ENCODE results near the gene URI1.

The URI1 gene

DNA sequence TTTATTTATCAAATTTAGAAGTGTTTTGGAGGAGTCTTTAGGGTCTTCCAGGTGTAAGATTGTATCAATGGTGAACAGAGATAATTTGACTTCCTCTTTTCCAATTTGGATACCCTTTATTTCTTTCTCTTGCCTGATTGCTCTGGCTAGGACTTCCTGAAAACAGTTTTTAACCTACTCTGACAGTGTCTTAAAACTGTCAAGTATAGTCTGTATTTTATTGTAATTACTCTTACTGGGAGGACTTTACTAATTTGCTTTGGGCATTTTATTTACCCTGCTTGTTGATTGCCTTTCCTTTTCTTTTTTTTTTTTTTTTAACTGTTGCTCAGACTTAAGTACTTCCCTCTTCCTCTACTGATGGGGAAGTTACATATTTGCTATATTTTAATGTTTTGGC, 81.3 kb downstream of the URI1 start:
- TF ChIP-seq, protein P1, sequence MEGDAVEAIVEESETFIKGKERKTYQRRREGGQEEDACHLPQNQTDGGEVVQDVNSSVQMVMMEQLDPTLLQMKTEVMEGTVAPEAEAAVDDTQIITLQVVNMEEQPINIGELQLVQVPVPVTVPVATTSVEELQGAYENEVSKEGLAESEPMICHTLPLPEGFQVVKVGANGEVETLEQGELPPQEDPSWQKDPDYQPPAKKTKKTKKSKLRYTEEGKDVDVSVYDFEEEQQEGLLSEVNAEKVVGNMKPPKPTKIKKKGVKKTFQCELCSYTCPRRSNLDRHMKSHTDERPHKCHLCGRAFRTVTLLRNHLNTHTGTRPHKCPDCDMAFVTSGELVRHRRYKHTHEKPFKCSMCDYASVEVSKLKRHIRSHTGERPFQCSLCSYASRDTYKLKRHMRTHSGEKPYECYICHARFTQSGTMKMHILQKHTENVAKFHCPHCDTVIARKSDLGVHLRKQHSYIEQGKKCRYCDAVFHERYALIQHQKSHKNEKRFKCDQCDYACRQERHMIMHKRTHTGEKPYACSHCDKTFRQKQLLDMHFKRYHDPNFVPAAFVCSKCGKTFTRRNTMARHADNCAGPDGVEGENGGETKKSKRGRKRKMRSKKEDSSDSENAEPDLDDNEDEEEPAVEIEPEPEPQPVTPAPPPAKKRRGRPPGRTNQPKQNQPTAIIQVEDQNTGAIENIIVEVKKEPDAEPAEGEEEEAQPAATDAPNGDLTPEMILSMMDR (IDR thresholded peaks at IDR 0.05; ENCODE audit: low read depth, low read length) = no peak
- no peak overlapping the region for H3K4me3 ChIP-seq (ENCODE audit: low read depth, low read length)

- TF ChIP-seq, protein P1 (IDR thresholded peaks at IDR 0.05; ENCODE audit: low read depth, low read length) = no peak
- H3K4me3 ChIP-seq (ENCODE audit: low read depth, low read length) = no peak overlapping the region
These were observed 82.1 kb downstream of the URI1 start for GRCh38 chr19:30024091-30024490.

DNA sequence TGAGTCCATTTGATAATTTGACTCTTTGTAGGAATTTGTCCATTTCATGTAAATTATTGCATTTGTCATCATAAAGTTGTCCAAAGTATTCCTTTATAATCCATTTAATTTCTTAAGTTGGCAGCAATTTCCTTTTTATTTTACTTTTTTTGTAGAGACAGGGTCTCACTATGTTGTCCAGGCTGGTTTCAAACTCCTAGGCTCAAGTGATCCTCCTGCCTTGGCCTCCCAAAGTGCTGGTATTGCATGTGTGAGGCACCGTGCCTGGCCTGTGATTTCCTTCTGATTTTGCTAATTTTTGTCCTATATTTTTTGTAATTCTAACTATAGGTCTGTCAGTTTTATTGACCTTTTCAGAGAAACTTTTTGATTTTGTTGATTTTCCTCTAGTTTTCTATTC, 84.9 kb downstream of the URI1 start:
- TF ChIP-seq, protein P1 (IDR thresholded peaks at IDR 0.05; ENCODE audit: low read depth, low read length) = no peak
- H3K4me3 ChIP-seq (ENCODE audit: low read depth, low read length) = no peak overlapping the region

GRCh38 chr19:30028118-30028991, 86.3 kb downstream of the URI1 start:
- TF ChIP-seq, protein P1 (IDR thresholded peaks at IDR 0.05; ENCODE audit: low read depth, low read length) = no peak
- no peak overlapping the region for H3K4me3 ChIP-seq (ENCODE audit: low read depth, low read length)

DNA sequence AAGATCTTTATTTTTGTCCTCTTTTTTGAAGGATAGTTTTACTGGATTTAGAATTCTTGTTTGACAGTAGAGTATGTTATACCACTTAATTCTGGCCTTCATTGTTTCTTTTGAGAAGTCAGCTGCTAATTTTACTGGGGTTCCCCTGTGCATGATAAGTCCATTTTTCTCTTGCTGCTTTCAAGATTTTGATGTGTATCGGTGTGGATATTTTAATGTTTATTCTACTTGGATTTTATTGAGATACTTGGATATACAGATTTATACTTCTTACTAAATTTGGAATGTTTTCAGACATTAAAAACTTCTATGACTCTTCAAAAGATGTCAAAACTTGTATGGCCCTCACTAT, 86.9 kb downstream of the URI1 start:
- no peak overlapping the region for H3K4me3 ChIP-seq (ENCODE audit: low read depth, low read length)
- TF ChIP-seq, protein P1 (IDR thresholded peaks at IDR 0.05; ENCODE audit: low read depth, low read length) = no peak

GRCh38 chr19:30029721-30030510, 87.9 kb downstream of the URI1 start:
- H3K4me3 ChIP-seq (ENCODE audit: low read depth, low read length) = no peak overlapping the region
- TF ChIP-seq, protein P1 (IDR thresholded peaks at IDR 0.05; ENCODE audit: low read depth, low read length) = no peak

GRCh38 chr19:30034321-30034720, 92.3 kb downstream of the URI1 start:
- no peak overlapping the region for H3K4me3 ChIP-seq (ENCODE audit: low read depth, low read length)
- TF ChIP-seq, protein P1 (IDR thresholded peaks at IDR 0.05; ENCODE audit: low read depth, low read length) = no peak

Measured in WI38 (cell line).